HCT116 (cell line): ENCODE measurements around the gene WDR13. TPM values are rescaled to one million over a fixed set of nuclear protein-coding genes. Genes with fewer than 3 reads are reported as not detected.

Experiments
- ATAC-seq: fragments of 200-7000 bp; cut with Tn5 transposase; 2 replicates; pipeline ENCODE4 v1.9.1; 2020; ENCODE audit warnings: mild to moderate bottlenecking, moderate library complexity
- BruUV-seq: library from RNA; stranded (reverse); fragments of 400-500 nt; replicated peaks from 2 replicates; lab custom pipeline; 2021; lab: Mats Ljungman, UMichigan
- CTCF ChIA-PET: fragments of 300-600 bp; sonication (Branson Sonifier 250); formaldehyde crosslinking; loops from one replicate; lab custom pipeline; 2021; ENCODE audit warnings: antibody characterized with exemption; lab: Charles Lee
- POLR2A ChIA-PET: fragments of 300-600, 350-600 bp; sonication (Branson Sonifier 250); formaldehyde crosslinking; loops from one replicate; lab custom pipeline; 2021; ENCODE audit warnings: antibody characterized with exemption; lab: Charles Lee
- RAD21 ChIA-PET, 2 experiments: fragments of 300-600 bp; sonication (Branson Sonifier 250); formaldehyde crosslinking; loops; one replicate each; lab custom pipeline; 2023; ENCODE audit warnings: low total read pairs in 2 of 2; ENCODE audit not compliant: uncharacterized antibody in 2 of 2, unreplicated experiment in 2 of 2, low non-redundant PET in 1 of 2; lab: Charles Lee
- DNase-seq: peaks from one replicate; pipeline ENCODE4 v3.0.0-alpha.2; 2010; ENCODE audit warnings: low read depth, low spot score
- H2AFZ ChIP-seq: fragments of 200-600 bp; shearing (Covaris generic), sonication (generic); 2 replicates; pipeline ENCODE4 v1.6.1; 2017; ENCODE audit warnings: low read depth, mixed run types, mixed read lengths, antibody characterized with exemption, low read length; ENCODE audit not compliant: poor library complexity, severe bottlenecking
- H3K27ac ChIP-seq: 2 replicates; pipeline ENCODE4 v1.5.1; 2012; ENCODE audit warnings: low read depth, low read length
- H3K27me3 ChIP-seq: fragments of 200-600 bp; sonication (generic); 2 replicates; pipeline ENCODE4 v1.6.1; 2016; ENCODE audit warnings: mixed run types, low read length, mixed read lengths; ENCODE audit not compliant: insufficient read depth
- H3K36me3 ChIP-seq, 2 experiments: fragments of 200-500 bp in 1 of 2; fragments of 200-600 bp in 1 of 2; sonication (Bioruptor generic) in 1 of 2; sonication (generic) in 1 of 2; 2 replicates each; pipeline versions ENCODE4 v1.5.1 to v1.6.1; 2014 to 2016; ENCODE audit warnings: low read length in 2 of 2, inconsistent platforms in 1 of 2, mixed read lengths in 1 of 2, mixed run types in 1 of 2; ENCODE audit not compliant: insufficient read depth in 2 of 2, control insufficient read depth in 1 of 2
- H3K4me1 ChIP-seq, 2 experiments: fragments of 200-600 bp in 1 of 2; sonication (generic) in 1 of 2; 2 replicates each; pipeline versions ENCODE4 v1.5.1 to v1.6.1; 2012 to 2017; ENCODE audit warnings: low read length in 2 of 2, inconsistent platforms in 1 of 2, mild to moderate bottlenecking in 1 of 2, mixed read lengths in 1 of 2, mixed run types in 1 of 2, moderate library complexity in 1 of 2; ENCODE audit not compliant: insufficient read depth in 2 of 2, control insufficient read depth in 1 of 2
- H3K4me2 ChIP-seq: fragments of 200-600 bp; sonication (generic); 2 replicates; pipeline ENCODE4 v1.6.1; 2017; ENCODE audit warnings: mixed run types, low read length, mixed read lengths
- H3K4me3 ChIP-seq, 2 experiments: fragments of 200-600 bp in 1 of 2; sonication (generic) in 1 of 2; replicated peaks in 1 of 2; 2 replicates each; pipeline ENCODE4 v1.5.1; 2011 to 2016; ENCODE audit warnings: low read length in 2 of 2, control low read depth in 1 of 2, low read depth in 1 of 2, mild to moderate bottlenecking in 1 of 2, mixed read lengths in 1 of 2, mixed run types in 1 of 2
- H3K79me2 ChIP-seq: fragments of 200-600 bp; sonication (generic); 2 replicates; pipeline ENCODE4 v1.6.1; 2017; ENCODE audit warnings: mild to moderate bottlenecking, mixed run types, low read length, moderate library complexity, mixed read lengths; ENCODE audit not compliant: insufficient read depth
- H3K9ac ChIP-seq: fragments of 200-600 bp; sonication (generic); 2 replicates; pipeline ENCODE4 v1.6.1; 2016; ENCODE audit warnings: low read length, mixed read lengths
- H3K9me2 ChIP-seq: fragments of 200-600 bp; sonication (generic), shearing (Covaris generic); 2 replicates; pipeline ENCODE4 v1.6.1; 2017; ENCODE audit warnings: mixed run types, mild to moderate bottlenecking, moderate library complexity; ENCODE audit not compliant: insufficient read depth
- H3K9me3 ChIP-seq, 2 experiments: fragments of 200-500 bp in 1 of 2; fragments of 200-600 bp in 1 of 2; sonication (Bioruptor generic) in 1 of 2; sonication (generic) in 1 of 2; 2 replicates each; pipeline ENCODE4 v1.6.1; 2014 to 2017; ENCODE audit warnings: low read length in 2 of 2, mixed read lengths in 2 of 2, inconsistent platforms in 1 of 2, low read depth in 1 of 2, mild to moderate bottlenecking in 1 of 2, mixed run types in 1 of 2, moderate library complexity in 1 of 2; ENCODE audit not compliant: control insufficient read depth in 1 of 2, insufficient read depth in 1 of 2
- H4K20me1 ChIP-seq: fragments of 200-600 bp; sonication (generic), shearing (Covaris generic); 2 replicates; pipeline ENCODE4 v1.6.1; 2017; ENCODE audit warnings: mixed run types, mild to moderate bottlenecking, moderate library complexity; ENCODE audit not compliant: insufficient read depth
- CEBPB ChIP-seq: IDR thresholded peaks from 2 replicates; pipeline ENCODE4 v1.6.1; 2012; ENCODE audit warnings: low read depth
- EGR1 ChIP-seq: IDR thresholded peaks from 2 replicates; pipeline ENCODE4 v1.6.1; 2012; ENCODE audit warnings: low read depth
- EZH2phosphoT487 ChIP-seq: fragments of 200-600 bp; IDR thresholded peaks from 2 replicates; pipeline ENCODE4 v1.6.1; 2018; ENCODE audit warnings: antibody characterized with exemption, borderline replicate concordance
- FOSL1 ChIP-seq: IDR thresholded peaks from 2 replicates; pipeline ENCODE4 v1.6.1; 2012; ENCODE audit warnings: low read depth
- JUND ChIP-seq: IDR thresholded peaks from 2 replicates; pipeline ENCODE4 v1.6.1; 2012
- MAX ChIP-seq: IDR thresholded peaks from 2 replicates; pipeline ENCODE4 v1.6.1; 2012
- POLR2A ChIP-seq: IDR thresholded peaks from 2 replicates; pipeline ENCODE4 v1.7.0; 2011; ENCODE audit warnings: borderline replicate concordance; ENCODE audit not compliant: insufficient read depth, insufficient read length; ENCODE audit errors: extremely low read depth
- SIN3A ChIP-seq: IDR thresholded peaks from 2 replicates; pipeline ENCODE4 v1.6.1; 2012; ENCODE audit warnings: low read depth
- SP1 ChIP-seq: IDR thresholded peaks from 2 replicates; pipeline ENCODE4 v1.6.1; 2012; ENCODE audit warnings: low read depth
- SRF ChIP-seq: IDR thresholded peaks from 2 replicates; pipeline ENCODE4 v1.6.1; 2012; ENCODE audit warnings: low read depth
- TCF7L2 ChIP-seq: IDR thresholded peaks from 2 replicates; pipeline ENCODE4 v1.7.0; 2011; ENCODE audit warnings: borderline replicate concordance, inconsistent platforms; ENCODE audit not compliant: insufficient read depth, insufficient read length; ENCODE audit errors: extremely low read depth
- ZFX ChIP-seq: fragments of 450-650 bp; IDR thresholded peaks from 2 replicates; pipeline ENCODE4 v1.6.1; 2017
- intact Hi-C: fragments of 100-400 bp; cut with micrococcal nuclease; formaldehyde crosslinking; loops from 2 replicates; pipeline ENCODE4 v1.10.0; 2022
- total RNA-seq: library from RNA; stranded (reverse); gene quantifications from one replicate; pipeline ENCODE4 v1.2.1, GENCODE V29; 2021; ENCODE audit not compliant: unreplicated experiment

WDR13 gene
- total RNA-seq, 1 experiment from 2014 or later = 54.0 TPM

- intact Hi-C loops = no loop called here
- no peak for DNase-seq
- Histone ChIP-seq H3K79me2 (no peaks in the 10 kb centered on the region), H3K27ac (no peak overlapping the region), H3K36me3 (peaks cover 0 to 4% of the 10 kb centered on the region in 2 experiments; a peak in 1 of 4 replicates), H3K4me1 (peaks cover 0 to 8% of the 10 kb centered on the region in 2 experiments; a peak in 2 of 4 replicates), H3K4me3 (no peak overlapping the region), H3K9ac (no peak overlapping the region), H3K27me3 (no peaks in the 10 kb centered on the region), H4K20me1 (no peaks in the 10 kb centered on the region), H3K9me3 (no peaks in the 10 kb centered on the region), H3K4me2 (no peak overlapping the region), H3K9me2 (no peaks in the 10 kb centered on the region), H2AFZ (no peak overlapping the region)
- BruUV-seq = no TSS peak
- no peak for ATAC-seq
- ChIA-PET POLR2A (no interaction called here), CTCF (no interaction called here), RAD21 (no interaction called here)
- no peak for TF ChIP-seq FOSL1
These were observed 4.6 kb downstream of the WDR13 start for GRCh38 chrX:48601741-48602394.

GRCh38 chrX:48604701-48605100 is 7.4 kb downstream of the WDR13 start:
- intact Hi-C loops = no loop called here
- no peak overlapping the region for H3K4me2 ChIP-seq
- ATAC-seq (no peak), DNase-seq (no peak)
- no peak overlapping the region for H3K9ac ChIP-seq
- no peaks in the 10 kb centered on the region for H4K20me1 ChIP-seq
- no peak for TF ChIP-seq CEBPB
- TF ChIP-seq SRF = no peak
- TF ChIP-seq MAX = no peak
- no peak for TF ChIP-seq EGR1
- TF ChIP-seq TCF7L2 = no peak
- TF ChIP-seq POLR2A = no peak
- TF ChIP-seq EZH2phosphoT487 = no peak
- no peak for TF ChIP-seq SP1
- no peak for TF ChIP-seq JUND
- TF ChIP-seq SIN3A = no peak
- no peak for TF ChIP-seq ZFX
- peaks cover 0 to 3% of the 10 kb centered on the region in 2 experiments; a peak in 1 of 4 replicates for H3K36me3 ChIP-seq
- no peaks in the 10 kb centered on the region for H3K9me2 ChIP-seq
- H3K79me2 ChIP-seq = no peaks in the 10 kb centered on the region
- no peaks in the 10 kb centered on the region for H3K4me1 ChIP-seq
- no TSS peak for BruUV-seq
- H3K9me3 ChIP-seq = no peaks in the 10 kb centered on the region
- CTCF ChIA-PET = no interaction called here
- POLR2A ChIA-PET = no interaction called here
- H3K27me3 ChIP-seq = no peaks in the 10 kb centered on the region
- no peak overlapping the region for H3K27ac ChIP-seq
- RAD21 ChIA-PET = no interaction called here
- H3K4me3 ChIP-seq = no peak overlapping the region
- no peak overlapping the region for H2AFZ ChIP-seq
